Lower lobe of right lung (tissue), 2 donors: ENCODE data around the gene CMIP. TPM values are rescaled to one million over a fixed set of nuclear protein-coding genes. Genes with fewer than 3 reads are reported as not detected.

ENCODE experiments used
- ATAC-seq, 2 donors: fragments of 200-7000 bp; cut with Tn5 transposase; one replicate each; pipeline ENCODE4 v1.9.1; 2020 to 2022; ENCODE audit warnings: mild to moderate bottlenecking in 2 of 2, moderate library complexity in 2 of 2
- DNase-seq: peaks from one replicate; pipeline ENCODE4 v3.0.0-alpha.2; 2020
- H3K27ac ChIP-seq: fragments of 200-600 bp; one replicate; pipeline ENCODE4 v1.8.0; 2022
- H3K27me3 ChIP-seq: fragments of 200-600 bp; one replicate; pipeline ENCODE4 v1.8.0; 2022; ENCODE audit warnings: low read depth
- H3K36me3 ChIP-seq: fragments of 200-600 bp; one replicate; pipeline ENCODE4 v1.8.0; 2022; ENCODE audit warnings: mild to moderate bottlenecking
- H3K4me1 ChIP-seq: fragments of 200-600 bp; one replicate; pipeline ENCODE4 v1.8.0; 2022
- H3K4me3 ChIP-seq: fragments of 200-600 bp; one replicate; pipeline ENCODE4 v1.8.0; 2022; ENCODE audit warnings: mild to moderate bottlenecking
- H3K9me3 ChIP-seq: fragments of 200-600 bp; one replicate; pipeline ENCODE4 v1.8.0; 2022
- CTCF ChIP-seq: fragments of 200-600 bp; IDR thresholded peaks from one replicate; pipeline ENCODE4 v1.8.0; 2022; ENCODE audit warnings: antibody characterized with exemption, mild to moderate bottlenecking
- intact Hi-C: fragments of 100-400 bp; cut with DNase I; formaldehyde crosslinking; loops from one replicate; pipeline ENCODE4 v1.11.0; 2022
- total RNA-seq: library from RNA; stranded (reverse); fragmentation: NEBNext Ultra II Directional; extraction: Animal tissue kit (Norgen Biotek cat#: 25700); gene quantifications from one replicate; pipeline ENCODE4 v1.2.1, GENCODE V29; 2021
- donor health status: DM: no; HTN: yes; CAD: no; lungs with severe emphysema.

Gene CMIP
- total RNA-seq, 1 donor from 2014 or later = 77.4 TPM

- no peak overlapping the region for H3K27ac ChIP-seq
- ATAC-seq = no peak
Measured at GRCh38 chr16:81467815-81468214, 23.2 kb downstream of the CMIP start.

GRCh38 chr16:81468269-81468902 lies 23.8 kb downstream of the CMIP start:
- Histone ChIP-seq H3K27ac (peak overlapping the region; percentile 57), H3K36me3 (peaks cover 6% of the 10 kb centered on the region), H3K27me3 (no peaks in the 10 kb centered on the region), H3K9me3 (no peaks in the 10 kb centered on the region), H3K4me1 (peaks cover 87% of the 10 kb centered on the region), H3K4me3 (no peak overlapping the region)
- ATAC-seq (no peak), DNase-seq (no peak)
- intact Hi-C loops = no loop called here
- TF ChIP-seq CTCF = no peak

More at GRCh38 chr16:81467815-81468214, 23.2 kb downstream of the CMIP start:
- no peaks in the 10 kb centered on the region for H3K27me3 ChIP-seq
- no peak overlapping the region for H3K4me3 ChIP-seq
- TF ChIP-seq CTCF = no peak
- H3K9me3 ChIP-seq = no peaks in the 10 kb centered on the region
- no peak for DNase-seq
- intact Hi-C loops = no loop called here
- peaks cover 5% of the 10 kb centered on the region for H3K36me3 ChIP-seq
- peaks cover 86% of the 10 kb centered on the region for H3K4me1 ChIP-seq

GRCh38 chr16:81469183-81469677 lies 24.6 kb downstream of the CMIP start:
- Histone ChIP-seq H3K9me3 (no peaks in the 10 kb centered on the region), H3K4me3 (no peak overlapping the region), H3K27me3 (no peaks in the 10 kb centered on the region), H3K4me1 (peaks cover 90% of the 10 kb centered on the region), H3K27ac (peak overlapping the region; percentile 57), H3K36me3 (peaks cover 6% of the 10 kb centered on the region)
- ATAC-seq (no peak), DNase-seq (no peak)
- no peak for TF ChIP-seq CTCF
- intact Hi-C loops = no loop called here

GRCh38 chr16:81469710-81470535 lies 25.3 kb downstream of the CMIP start:
- peaks cover 6% of the 10 kb centered on the region for H3K36me3 ChIP-seq
- H3K4me3 ChIP-seq = peak overlapping the region; percentile 17
- H3K4me1 ChIP-seq = peaks cover 93% of the 10 kb centered on the region
- no peaks in the 10 kb centered on the region for H3K27me3 ChIP-seq
- peak overlapping the region; percentile 58 for H3K27ac ChIP-seq
- TF ChIP-seq CTCF = no peak
- H3K9me3 ChIP-seq = no peaks in the 10 kb centered on the region
- intact Hi-C loops = no loop called here
- DNase-seq = peak; percentile 78
- ATAC-seq = peak; percentile 68 to 75

- Histone ChIP-seq H3K9me3 (no peaks in the 10 kb centered on the region), H3K27ac (peak overlapping the region; percentile 58), H3K27me3 (no peaks in the 10 kb centered on the region), H3K4me3 (no peak overlapping the region), H3K4me1 (peaks cover 95% of the 10 kb centered on the region), H3K36me3 (peaks cover 6% of the 10 kb centered on the region)
- no peak for TF ChIP-seq CTCF
- intact Hi-C loops = no loop called here
- ATAC-seq = no peak
- DNase-seq = no peak
Measured at GRCh38 chr16:81470796-81471636, 26.4 kb downstream of the CMIP start.
